ENCODE measurements around the gene CGGBP1.

GRCh38 chr3:88030210-88030609, 28.6 kb downstream of the CGGBP1 start:
- TF ChIP-seq POLR2A (IDR thresholded peaks at IDR 0.05; ENCODE audit: low read depth, low read length) (no peak), CTCF (IDR thresholded peaks at IDR 0.05; ENCODE audit: extremely low read depth in 1 of 2, insufficient read depth in 1 of 2, low read depth in 1 of 2, low read length in 2 of 2) (no peak), POLR2AphosphoS5 (IDR thresholded peaks at IDR 0.05; ENCODE audit: insufficient read depth, low read depth, low read length) (no peak), GATA2 (IDR thresholded peaks at IDR 0.05; ENCODE audit: insufficient read depth, insufficient read length, low read depth, low read length) (no peak), EZH2 (IDR thresholded peaks at IDR 0.05; ENCODE audit: borderline replicate concordance, low read depth, low read length, severe bottlenecking) (no peak), FOS (IDR thresholded peaks at IDR 0.05; ENCODE audit: borderline replicate concordance, insufficient read depth, low read length) (no peak), MYC (IDR thresholded peaks at IDR 0.05; ENCODE audit: low read depth, low read length) (no peak)
- TF ChIP-seq, protein P1, sequence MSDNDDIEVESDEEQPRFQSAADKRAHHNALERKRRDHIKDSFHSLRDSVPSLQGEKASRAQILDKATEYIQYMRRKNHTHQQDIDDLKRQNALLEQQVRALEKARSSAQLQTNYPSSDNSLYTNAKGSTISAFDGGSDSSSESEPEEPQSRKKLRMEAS (IDR thresholded peaks at IDR 0.05; ENCODE audit: insufficient read depth, insufficient read length) = no peak

All from endothelial cell of umbilical vein (primary cell).